ENCODE results near the gene DNASE1L3. TPM values are rescaled to one million over a fixed set of nuclear protein-coding genes. Genes with fewer than 3 reads are reported as not detected.

The DNASE1L3 gene
- total and polyA plus RNA-seq, 2 of the 8 experiments (the other 6 are each of a cell fraction or from before 2014, with no cell fraction given), result not detected

GRCh38 chr3:58184309-58184981 is 26.3 kb downstream of the DNASE1L3 start:
- Histone ChIP-seq H4K91ac (replicated peaks; ENCODE audit: insufficient read length, low read length) (no peak overlapping the region), H3K27me3 (replicated peaks in 1 of 4; ENCODE audit: control insufficient read depth in 3 of 4, extremely low read depth in 1 of 4, insufficient read depth in 3 of 4, low read length in 3 of 4) (no peaks in the 10 kb centered on the region), H2BK15ac (ENCODE audit: low read length) (no peak overlapping the region), H3K4me3 (ENCODE audit: extremely low read depth in 1 of 4, insufficient read depth in 2 of 4, low read depth in 3 of 4, low read length in 4 of 4) (no peak overlapping the region), H3K4ac (replicated peaks; ENCODE audit: insufficient read length, low read depth, low read length) (no peak overlapping the region), H3K4me2 (ENCODE audit: insufficient read depth in 1 of 2, low read depth in 2 of 2, low read length in 2 of 2) (no peak overlapping the region), H3K56ac (replicated peaks; ENCODE audit: insufficient read length, low read depth, low read length) (no peak overlapping the region), H3K23me2 (ENCODE audit: low read depth, low read length) (no peaks in the 10 kb centered on the region), H2BK120ac (replicated peaks; ENCODE audit: low read depth, low read length) (no peak overlapping the region), H3K79me2 (ENCODE audit: control insufficient read depth in 1 of 2, insufficient read depth in 2 of 2, low read length in 2 of 2) (no peaks in the 10 kb centered on the region), H4K20me1 (replicated peaks in 1 of 2; ENCODE audit: control insufficient read depth in 1 of 2, insufficient read depth in 2 of 2, low read length in 2 of 2) (no peaks in the 10 kb centered on the region), H3K79me1 (ENCODE audit: low read depth, low read length) (no peaks in the 10 kb centered on the region), H3K9ac (replicated peaks in 1 of 4; ENCODE audit: extremely low read depth in 1 of 4, low read depth in 3 of 4, low read length in 3 of 4) (no peak overlapping the region), H2BK5ac (ENCODE audit: low read depth, low read length) (no peak overlapping the region), H2AFZ (ENCODE audit: low read length) (no peak overlapping the region; the same call in 1 of the 2 replicates), H3K36me3 (ENCODE audit: control insufficient read depth in 2 of 4, insufficient read depth in 4 of 4, low read length in 3 of 4) (no peaks in the 10 kb centered on the region), H3K4me1 (replicated peaks in 1 of 4; ENCODE audit: control insufficient read depth in 3 of 4, insufficient read depth in 4 of 4, low read length in 3 of 4) (peaks cover 0 to 4% (median 1%) of the 10 kb centered on the region in 4 experiments; a peak in 2 of 7 replicates), H2BK20ac (ENCODE audit: low read length) (no peak overlapping the region), H3K27ac (ENCODE audit: low read depth, low read length) (no peak overlapping the region), H2AK5ac (ENCODE audit: low read depth, low read length) (no peak overlapping the region), H3K23ac (ENCODE audit: insufficient read length) (no peak overlapping the region), H4K8ac (ENCODE audit: extremely low read depth, insufficient read depth, low read length) (no peak overlapping the region), H4K5ac (ENCODE audit: insufficient read length, low read depth, low read length) (no peak overlapping the region), H3K18ac (ENCODE audit: extremely low read depth, low read length) (no peak overlapping the region), H2BK12ac (ENCODE audit: low read depth, low read length) (no peak overlapping the region), H3K14ac (ENCODE audit: insufficient read length) (no peak overlapping the region), H3K9me3 (ENCODE audit: insufficient read depth in 2 of 2, low read depth in 1 of 2, low read length in 1 of 2) (no peaks in the 10 kb centered on the region)
- CTCF ChIA-PET (ENCODE audit: partially characterized antibody), result interaction anchor here (0.8 to 9.7 kb wide), 17 partner anchors 12 to 231 kb away, joined by 3 to 177 read pairs (median 4); partner anchors contain the start of genes ABHD6, DNASE1L3, HTD2 and RPP14
- DNase-seq (ENCODE audit: low read depth in 1 of 2, low spot score in 2 of 2) (no peak), FAIRE-seq (no peak)
- WGBS, 2 experiments (ENCODE audit: extremely low coverage in 1 of 2, insufficient coverage in 1 of 2, insufficient read length in 1 of 2, insufficient replicate concordance in 2 of 2, low coverage in 1 of 2, low lambda C conversion rate in 2 of 2, missing lambda C conversion rate in 1 of 2), result 94% methylated on average over 11 of the region's 11 CpGs; no CpG with 5 or more reads in 1 of the 2 experiments
- POLR2A ChIA-PET (ENCODE audit: partially characterized antibody), result interaction anchor here (3.0 kb wide), 1 partner anchor 123 kb away, joined by 19 read pairs; the partner anchor contains the start of genes HTD2 and RPP14
- TF ChIP-seq GABPA (IDR thresholded peaks at IDR 0.05; ENCODE audit: borderline replicate concordance, insufficient read depth, low read length), result no peak
- no peak for TF ChIP-seq SIX5 (IDR thresholded peaks at IDR 0.05; ENCODE audit: low read depth, low read length)
- no peak for TF ChIP-seq CEBPB (IDR thresholded peaks at IDR 0.05; ENCODE audit: low read depth, low read length)
- TF ChIP-seq EZH2 (IDR thresholded peaks at IDR 0.05; ENCODE audit: low read depth, low read length, severe bottlenecking), result no peak
- TF ChIP-seq KDM5A (IDR thresholded peaks at IDR 0.05; ENCODE audit: low read length), result no peak
- TF ChIP-seq SP1 (IDR thresholded peaks at IDR 0.05; ENCODE audit: low read depth, low read length), result no peak
- TF ChIP-seq ATF3 (IDR thresholded peaks at IDR 0.05; ENCODE audit: insufficient read depth, low read depth, low read length), result no peak
- TF ChIP-seq USF2 (IDR thresholded peaks at IDR 0.05; ENCODE audit: low read length), result no peak
- TF ChIP-seq SP2 (IDR thresholded peaks at IDR 0.05; ENCODE audit: low read length), result no peak
- TF ChIP-seq RNF2 (IDR thresholded peaks at IDR 0.05; ENCODE audit: borderline replicate concordance, low read depth, low read length, missing control alignments, poor library complexity, severe bottlenecking), result no peak
- TF ChIP-seq RFX5 (IDR thresholded peaks at IDR 0.05; ENCODE audit: borderline replicate concordance, low read depth, low read length), result no peak

Data from H1 (cell line).